ENCODE measurements around the gene POLRMT.

DNA sequence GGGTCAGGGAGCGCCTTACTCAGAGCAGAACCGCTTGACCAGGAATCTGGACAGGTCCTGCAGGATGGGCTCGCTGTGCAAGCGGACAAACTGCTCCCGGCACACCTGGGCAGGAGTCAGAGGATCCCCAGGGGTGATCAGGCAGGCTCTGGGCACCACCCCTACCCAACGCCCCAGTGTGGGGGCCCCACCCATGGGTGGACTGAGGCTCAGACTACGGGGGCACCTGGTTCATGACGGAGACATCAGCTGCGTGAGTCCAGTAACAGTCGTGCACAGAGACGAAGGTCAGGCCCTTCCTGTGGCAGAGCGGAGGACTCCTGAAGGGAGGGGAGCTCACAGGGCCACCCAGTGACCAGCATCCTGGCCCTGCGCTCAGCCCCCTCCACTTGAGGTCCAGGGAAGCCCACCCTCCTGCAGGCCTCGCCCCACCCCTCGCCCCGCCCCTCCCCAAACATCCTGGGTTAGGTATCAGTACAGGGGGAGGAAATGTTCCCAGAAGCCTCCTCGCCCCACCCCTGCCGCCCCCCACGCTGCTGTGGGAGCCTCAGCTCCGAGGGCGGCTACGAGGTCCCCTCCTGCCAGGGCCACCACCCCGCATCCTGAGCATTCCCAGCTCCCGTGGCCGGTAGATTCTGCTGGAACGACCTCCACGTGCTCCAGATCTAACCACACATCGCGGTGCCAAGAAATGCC lies 15.6 kb downstream of the POLRMT start:
- TF ChIP-seq POLR2AphosphoS5 (IDR thresholded peaks at IDR 0.05; ENCODE audit: low read depth, low read length) (no peak), SIN3A (IDR thresholded peaks at IDR 0.05; ENCODE audit: borderline replicate concordance, insufficient read depth, low read length) (no peak), TAF1 (IDR thresholded peaks at IDR 0.05; ENCODE audit: borderline replicate concordance, insufficient read depth, low read length) (no peak)
